ENCODE results near the gene NOG. TPM values are rescaled to one million over a fixed set of nuclear protein-coding genes. Genes with fewer than 3 reads are reported as not detected.

NOG gene
- total and polyA plus RNA-seq, 10 of the 15 experiments (the other 5 are each of a cell fraction or from before 2014, with no cell fraction given), result 0.10 TPM; not detected in 9

DNA sequence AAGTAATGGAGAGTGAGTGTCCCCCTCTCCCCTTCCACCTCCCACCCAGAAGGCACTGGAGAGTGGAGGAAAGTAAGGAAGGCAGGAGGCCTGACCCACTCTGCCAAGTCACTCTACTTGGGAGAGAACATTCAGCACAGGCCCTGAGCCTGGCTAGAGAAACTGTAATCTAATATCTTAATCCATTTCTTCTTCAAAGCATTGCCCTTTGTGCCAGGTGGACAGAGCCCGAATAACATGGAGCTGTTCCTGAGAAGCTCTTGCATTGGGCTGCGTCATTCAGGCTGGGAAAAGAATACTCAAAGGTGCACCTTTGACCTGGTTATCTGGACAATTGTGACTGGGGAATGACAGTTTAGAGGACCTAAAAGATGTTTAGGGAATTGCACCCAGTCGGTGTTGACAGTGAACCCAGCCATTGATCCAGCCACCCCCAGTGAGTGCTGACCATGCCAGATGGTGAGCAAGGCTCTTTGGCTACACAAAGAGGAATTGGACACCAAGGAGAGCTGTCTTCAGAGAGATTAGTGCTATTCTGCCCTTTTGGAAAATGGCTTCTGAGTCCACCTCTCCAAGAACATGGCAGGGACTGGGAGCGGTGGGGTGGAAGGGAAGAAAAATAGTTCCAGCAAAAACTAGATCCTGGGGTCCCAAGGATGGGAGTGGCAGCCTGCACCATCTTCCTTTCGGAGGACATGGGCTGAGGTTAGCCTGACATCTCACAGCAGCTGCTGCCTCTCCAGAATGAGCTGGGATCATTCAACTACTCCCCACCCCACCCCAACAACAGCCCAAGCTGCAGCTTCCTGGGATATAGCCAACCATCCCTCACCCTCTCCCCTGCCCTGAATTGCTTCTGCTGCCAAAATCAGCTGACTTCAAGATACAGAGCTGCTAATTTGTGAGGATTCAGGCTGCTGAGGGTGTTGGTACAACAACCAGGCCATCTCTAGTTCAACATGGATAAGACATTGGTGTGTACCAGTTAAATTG, 11.6 kb upstream of the NOG start:
- Histone ChIP-seq H3K4me3 (no peak overlapping the region), H3K79me2 (ENCODE audit: control insufficient read depth, insufficient read depth, low read length) (no peaks in the 10 kb centered on the region), H3K36me3 (ENCODE audit: control insufficient read depth in 2 of 2, insufficient read depth in 2 of 2, low read length in 1 of 2) (no peaks in the 10 kb centered on the region), H3K9ac (ENCODE audit: control insufficient read depth, insufficient read depth, low read length) (no peak overlapping the region), H3K9me3 (replicated peaks; ENCODE audit: control insufficient read depth, insufficient read depth, low read length) (no peaks in the 10 kb centered on the region), H3K4me2 (ENCODE audit: control insufficient read depth, insufficient read depth) (no peak overlapping the region), H4K20me1 (ENCODE audit: control insufficient read depth, insufficient read depth) (no peaks in the 10 kb centered on the region), H3K27ac (ENCODE audit: control insufficient read depth, insufficient read depth) (no peak overlapping the region), H2AFZ (ENCODE audit: control insufficient read depth, low read depth, low read length) (no peak overlapping the region), H3K27me3 (replicated peaks in 1 of 2; ENCODE audit: control insufficient read depth in 2 of 2, insufficient read depth in 2 of 2, low read length in 1 of 2) (peaks cover 2 to 7% of the 10 kb centered on the region in 2 experiments), H3K4me1 (ENCODE audit: control insufficient read depth, insufficient read depth, low read length) (no peaks in the 10 kb centered on the region)
- SMC1A ChIA-PET (ENCODE audit: uncharacterized antibody, unreplicated experiment), result interaction anchor here (1.6 kb wide), 1 partner anchor 134 kb away, joined by 3 read pairs; no protein-coding TSS in a partner anchor
- BruUV-seq (replicated peaks), result no TSS peak
- CTCF ChIA-PET, result no interaction called here
- RAD21 ChIA-PET (ENCODE audit: unreplicated experiment), result interaction anchor here (1.5 kb wide), 1 partner anchor 134 kb away, joined by 4 read pairs; no protein-coding TSS in a partner anchor
- ATAC-seq (no peak), DNase-seq (ENCODE audit: low read depth, low spot score) (no peak), FAIRE-seq (no peak)
- WGBS (ENCODE audit: insufficient coverage, insufficient replicate concordance, low lambda C conversion rate, missing lambda C conversion rate), result 8% methylated on average over 5 of the region's 5 CpGs
- intact Hi-C loops (cut with micrococcal nuclease; ENCODE audit: unreplicated experiment) (no loop called here), in situ Hi-C loops (cut with MboI) (no loop called here)
- POLR2A ChIA-PET, result no interaction called here
- TF ChIP-seq NRF1 (conservative IDR thresholded peaks at IDR 0.05; ENCODE audit: low read depth, low read length) (no peak), CBFB (IDR thresholded peaks at IDR 0.05; ENCODE audit: low read depth) (no peak), PML (IDR thresholded peaks at IDR 0.05; ENCODE audit: low read length) (no peak)

GRCh38 chr17:56583772-56584171, 9.7 kb upstream of the NOG start:
- ChIA-PET RAD21 (ENCODE audit: unreplicated experiment) (interaction anchor here (1.5 kb wide), 1 partner anchor 132 kb away, joined by 4 read pairs; no protein-coding TSS in a partner anchor), CTCF (interaction anchor here (0.7 to 0.9 kb wide), 3 partner anchors 8 to 197 kb away, joined by 3 to 5 read pairs (median 3); no protein-coding TSS in a partner anchor), POLR2A (no interaction called here), SMC1A (ENCODE audit: uncharacterized antibody, unreplicated experiment) (interaction anchor here (0.6 to 1.7 kb wide), 3 partner anchors 107 to 1797 kb away, joined by 3 to 6 read pairs (median 3); no protein-coding TSS in a partner anchor)
- no peaks in the 10 kb centered on the region for H3K79me2 ChIP-seq (ENCODE audit: control insufficient read depth, insufficient read depth, low read length)
- no peak overlapping the region for H3K9ac ChIP-seq (ENCODE audit: control insufficient read depth, insufficient read depth, low read length)
- in situ Hi-C loops (cut with MboI), result no loop called here
- H3K27ac ChIP-seq (ENCODE audit: control insufficient read depth, insufficient read depth), result no peak overlapping the region
- no peak for ATAC-seq
- intact Hi-C loops (cut with micrococcal nuclease; ENCODE audit: unreplicated experiment), result no loop called here
- no peaks in the 10 kb centered on the region for H4K20me1 ChIP-seq (ENCODE audit: control insufficient read depth, insufficient read depth)
- 33% methylated on average over 7 of the region's 7 CpGs for WGBS (ENCODE audit: insufficient coverage, insufficient replicate concordance, low lambda C conversion rate, missing lambda C conversion rate)
- no peaks in the 10 kb centered on the region for H3K36me3 ChIP-seq (ENCODE audit: control insufficient read depth in 2 of 2, insufficient read depth in 2 of 2, low read length in 1 of 2)
- peaks cover 3 to 6% of the 10 kb centered on the region in 2 experiments; a peak in 3 of 4 replicates for H3K27me3 ChIP-seq (replicated peaks in 1 of 2; ENCODE audit: control insufficient read depth in 2 of 2, insufficient read depth in 2 of 2, low read length in 1 of 2)
- H2AFZ ChIP-seq (ENCODE audit: control insufficient read depth, low read depth, low read length), result no peak overlapping the region
- H3K4me2 ChIP-seq (ENCODE audit: control insufficient read depth, insufficient read depth), result no peak overlapping the region
- FAIRE-seq, result no peak
- no TSS peak for BruUV-seq (replicated peaks)
- no peaks in the 10 kb centered on the region for H3K9me3 ChIP-seq (replicated peaks; ENCODE audit: control insufficient read depth, insufficient read depth, low read length)
- no peaks in the 10 kb centered on the region for H3K4me1 ChIP-seq (ENCODE audit: control insufficient read depth, insufficient read depth, low read length)
- no peak for DNase-seq (ENCODE audit: low read depth, low spot score)
- H3K4me3 ChIP-seq, result no peak overlapping the region
- TF ChIP-seq KLF5 (IDR thresholded peaks at IDR 0.05; ENCODE audit: partially characterized antibody) (no peak), NRF1 (conservative IDR thresholded peaks at IDR 0.05; ENCODE audit: low read depth, low read length) (no peak), KDM1A (IDR thresholded peaks at IDR 0.05; ENCODE audit: borderline replicate concordance) (no peak), MTA3 (IDR thresholded peaks at IDR 0.05; ENCODE audit: borderline replicate concordance, low read length) (no peak), SREBF1 (IDR thresholded peaks at IDR 0.05; ENCODE audit: low read length) (no peak), HDGF (IDR thresholded peaks at IDR 0.05) (no peak), RAD51 (IDR thresholded peaks at IDR 0.05) (no peak), MYB (IDR thresholded peaks at IDR 0.05; ENCODE audit: borderline replicate concordance, low read depth, low read length) (no peak), YY1 (IDR thresholded peaks at IDR 0.05; ENCODE audit: low read depth, low read length) (no peak), STAT1 (conservative IDR thresholded peaks at IDR 0.05) (no peak), ZBED1 (IDR thresholded peaks at IDR 0.05; ENCODE audit: borderline replicate concordance) (no peak), POLR2AphosphoS5 (IDR thresholded peaks at IDR 0.05; ENCODE audit: low read length) (no peak)
- TF ChIP-seq, protein P1, sequence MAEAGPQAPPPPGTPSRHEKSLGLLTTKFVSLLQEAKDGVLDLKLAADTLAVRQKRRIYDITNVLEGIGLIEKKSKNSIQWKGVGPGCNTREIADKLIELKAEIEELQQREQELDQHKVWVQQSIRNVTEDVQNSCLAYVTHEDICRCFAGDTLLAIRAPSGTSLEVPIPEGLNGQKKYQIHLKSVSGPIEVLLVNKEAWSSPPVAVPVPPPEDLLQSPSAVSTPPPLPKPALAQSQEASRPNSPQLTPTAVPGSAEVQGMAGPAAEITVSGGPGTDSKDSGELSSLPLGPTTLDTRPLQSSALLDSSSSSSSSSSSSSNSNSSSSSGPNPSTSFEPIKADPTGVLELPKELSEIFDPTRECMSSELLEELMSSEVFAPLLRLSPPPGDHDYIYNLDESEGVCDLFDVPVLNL (IDR thresholded peaks at IDR 0.05; ENCODE audit: low read depth, low read length), result no peak
- TF ChIP-seq, protein P2, sequence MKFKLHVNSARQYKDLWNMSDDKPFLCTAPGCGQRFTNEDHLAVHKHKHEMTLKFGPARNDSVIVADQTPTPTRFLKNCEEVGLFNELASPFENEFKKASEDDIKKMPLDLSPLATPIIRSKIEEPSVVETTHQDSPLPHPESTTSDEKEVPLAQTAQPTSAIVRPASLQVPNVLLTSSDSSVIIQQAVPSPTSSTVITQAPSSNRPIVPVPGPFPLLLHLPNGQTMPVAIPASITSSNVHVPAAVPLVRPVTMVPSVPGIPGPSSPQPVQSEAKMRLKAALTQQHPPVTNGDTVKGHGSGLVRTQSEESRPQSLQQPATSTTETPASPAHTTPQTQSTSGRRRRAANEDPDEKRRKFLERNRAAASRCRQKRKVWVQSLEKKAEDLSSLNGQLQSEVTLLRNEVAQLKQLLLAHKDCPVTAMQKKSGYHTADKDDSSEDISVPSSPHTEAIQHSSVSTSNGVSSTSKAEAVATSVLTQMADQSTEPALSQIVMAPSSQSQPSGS (IDR thresholded peaks at IDR 0.05; ENCODE audit: low read length), result no peak
